ENCODE results near the gene ZNF865. TPM values are rescaled to one million over a fixed set of nuclear protein-coding genes. Genes with fewer than 3 reads are reported as not detected.

Gene ZNF865
- total and polyA plus RNA-seq, 2 of the 8 experiments (the other 6 are each of a cell fraction or from before 2014, with no cell fraction given), result 3.5 to 13.6 TPM

DNA sequence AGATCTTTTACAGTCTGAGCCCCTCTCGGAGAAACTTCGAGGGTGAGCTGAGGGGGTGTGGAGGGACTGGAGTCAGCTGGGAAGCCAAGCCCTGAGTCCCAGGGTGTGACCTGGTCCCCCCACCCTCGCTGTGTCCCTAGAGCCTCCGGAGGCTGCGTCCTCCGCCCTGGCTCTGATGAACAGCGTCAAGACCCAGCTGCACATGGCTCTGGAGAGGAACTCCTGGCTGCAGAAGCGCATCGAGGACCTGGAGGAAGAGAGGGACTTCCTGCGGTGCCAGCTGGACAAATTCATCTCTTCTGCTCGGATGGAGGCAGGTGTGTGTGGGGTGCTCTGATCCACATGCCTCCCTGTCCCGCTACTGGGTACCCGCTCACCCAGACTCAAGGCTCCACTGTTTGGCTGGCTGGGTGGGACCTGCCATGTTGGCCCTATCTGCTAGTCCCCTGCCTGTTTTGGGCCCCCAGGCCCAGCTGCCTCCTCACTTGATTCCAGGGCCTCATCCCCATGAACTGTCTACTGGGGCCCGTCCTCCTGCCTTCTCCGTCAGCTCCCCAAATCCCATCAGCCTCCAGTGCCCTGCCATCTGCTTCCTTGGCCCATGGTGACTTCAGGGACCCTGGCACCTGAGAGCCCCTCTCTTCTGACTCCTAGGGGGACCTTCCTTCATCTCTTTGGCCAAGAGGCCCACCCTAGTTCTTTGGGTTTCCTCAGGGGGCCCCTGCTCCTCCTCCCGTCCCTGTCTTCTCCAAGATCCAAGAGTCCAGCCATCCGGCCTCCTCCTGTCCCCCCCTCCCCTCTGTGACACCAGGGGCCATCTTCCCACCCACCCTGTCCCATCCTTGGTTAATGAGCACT, 44.0 kb downstream of the ZNF865 start:
- Histone ChIP-seq H3K14ac (ENCODE audit: insufficient read length) (no peak overlapping the region), H3K27me3 (replicated peaks in 1 of 4; ENCODE audit: control insufficient read depth in 3 of 4, extremely low read depth in 1 of 4, insufficient read depth in 3 of 4, low read length in 3 of 4) (no peaks in the 10 kb centered on the region), H3K79me1 (ENCODE audit: low read depth, low read length) (peaks cover 10% of the 10 kb centered on the region), H4K8ac (ENCODE audit: extremely low read depth, insufficient read depth, low read length) (peak overlapping the region; percentile 63), H3K18ac (ENCODE audit: extremely low read depth, low read length) (no peak overlapping the region), H3K4me2 (ENCODE audit: insufficient read depth in 1 of 2, low read depth in 2 of 2, low read length in 2 of 2) (peak overlapping the region in 1 of 2 experiments; percentile 78; a peak in 2 of 4 replicates), H2BK20ac (ENCODE audit: low read length) (no peak overlapping the region), H2BK15ac (ENCODE audit: low read length) (no peak overlapping the region), H3K4me1 (replicated peaks in 1 of 4; ENCODE audit: control insufficient read depth in 3 of 4, insufficient read depth in 4 of 4, low read length in 3 of 4) (peaks cover 0 to 10% (median 5%) of the 10 kb centered on the region in 4 experiments; a peak in 6 of 7 replicates), H4K91ac (replicated peaks; ENCODE audit: insufficient read length, low read length) (no peak overlapping the region), H3K79me2 (ENCODE audit: control insufficient read depth in 1 of 2, insufficient read depth in 2 of 2, low read length in 2 of 2) (peaks cover 0 to 13% of the 10 kb centered on the region in 2 experiments; a peak in 3 of 4 replicates), H3K9ac (replicated peaks in 1 of 4; ENCODE audit: extremely low read depth in 1 of 4, low read depth in 3 of 4, low read length in 3 of 4) (no peak overlapping the region), H2BK12ac (ENCODE audit: low read depth, low read length) (no peak overlapping the region), H4K5ac (ENCODE audit: insufficient read length, low read depth, low read length) (no peak overlapping the region), H2AFZ (ENCODE audit: low read length) (no peak overlapping the region), H3K23ac (ENCODE audit: insufficient read length) (no peak overlapping the region), H3K36me3 (ENCODE audit: control insufficient read depth in 2 of 4, insufficient read depth in 4 of 4, low read length in 3 of 4) (peaks cover 7 to 13% (median 11%) of the 10 kb centered on the region in 4 experiments), H2BK5ac (ENCODE audit: low read depth, low read length) (no peak overlapping the region), H3K23me2 (ENCODE audit: low read depth, low read length) (peaks cover 11% of the 10 kb centered on the region), H4K20me1 (replicated peaks in 1 of 2; ENCODE audit: control insufficient read depth in 1 of 2, insufficient read depth in 2 of 2, low read length in 2 of 2) (peaks cover 0 to 4% of the 10 kb centered on the region in 2 experiments), H3K56ac (replicated peaks; ENCODE audit: insufficient read length, low read depth, low read length) (no peak overlapping the region), H3K4me3 (ENCODE audit: extremely low read depth in 1 of 4, insufficient read depth in 2 of 4, low read depth in 3 of 4, low read length in 4 of 4) (no peak overlapping the region), H2BK120ac (replicated peaks; ENCODE audit: low read depth, low read length) (no peak overlapping the region), H2AK5ac (ENCODE audit: low read depth, low read length) (no peak overlapping the region), H3K27ac (ENCODE audit: low read depth, low read length) (no peak overlapping the region), H3K4ac (replicated peaks; ENCODE audit: insufficient read length, low read depth, low read length) (no peak overlapping the region), H3K9me3 (ENCODE audit: insufficient read depth in 2 of 2, low read depth in 1 of 2, low read length in 1 of 2) (no peaks in the 10 kb centered on the region)
- FAIRE-seq (no peak), DNase-seq (ENCODE audit: low read depth in 1 of 2, low spot score in 2 of 2) (no peak)
- 94% methylated on average over 15 of the region's 17 CpGs; no CpG with 5 or more reads in 1 of the 2 experiments for WGBS, 2 experiments (ENCODE audit: extremely low coverage in 1 of 2, insufficient coverage in 1 of 2, insufficient read length in 1 of 2, insufficient replicate concordance in 2 of 2, low coverage in 1 of 2, low lambda C conversion rate in 2 of 2, missing lambda C conversion rate in 1 of 2)
- ChIA-PET CTCF (ENCODE audit: partially characterized antibody) (interaction anchor here (0.6 to 6.9 kb wide), 4 partner anchors 12 to 25 kb away, joined by 3 to 56 read pairs (median 16); no protein-coding TSS in a partner anchor), POLR2A (ENCODE audit: partially characterized antibody) (interaction anchor here (0.7 to 9.2 kb wide), 8 partner anchors 7 to 242 kb away, joined by 3 to 96 read pairs (median 4); partner anchors contain the start of genes UBE2S, ZNF580 and ZNF865)
- no peak for TF ChIP-seq RAD21 (IDR thresholded peaks at IDR 0.05 in 1 of 2, conservative IDR thresholded peaks at IDR 0.05 in 1 of 2; ENCODE audit: low read depth in 2 of 2, low read length in 2 of 2)
- TF ChIP-seq SP4 (IDR thresholded peaks at IDR 0.05; ENCODE audit: low read length), result no peak
- no peak for TF ChIP-seq BCL11A (IDR thresholded peaks at IDR 0.05; ENCODE audit: low read depth in 2 of 2, low read length in 2 of 2)
- TF ChIP-seq JUND (IDR thresholded peaks at IDR 0.05; ENCODE audit: low read length), result no peak
- TF ChIP-seq POLR2A (IDR thresholded peaks at IDR 0.05; ENCODE audit: control extremely low read depth in 1 of 2, low read depth in 2 of 2, low read length in 2 of 2), result no peak
- no peak for TF ChIP-seq RNF2 (IDR thresholded peaks at IDR 0.05; ENCODE audit: borderline replicate concordance, low read depth, low read length, missing control alignments, poor library complexity, severe bottlenecking)
- TF ChIP-seq CEBPB (IDR thresholded peaks at IDR 0.05; ENCODE audit: low read depth, low read length), result no peak
- no peak for TF ChIP-seq NRF1 (IDR thresholded peaks at IDR 0.05; ENCODE audit: low read depth, low read length)
- TF ChIP-seq EP300 (IDR thresholded peaks at IDR 0.05; ENCODE audit: borderline replicate concordance in 1 of 2, low read depth in 2 of 2, low read length in 2 of 2), result no peak
- no peak for TF ChIP-seq ATF3 (IDR thresholded peaks at IDR 0.05; ENCODE audit: insufficient read depth, low read depth, low read length)

Measured in H1 (cell line).